ENCODE results near the gene SETBP1.

GRCh38 chr18:44737623-44738022 lies 56.9 kb downstream of the SETBP1 start:
- TF ChIP-seq EZH2 (IDR thresholded peaks at IDR 0.05; ENCODE audit: borderline replicate concordance, low read depth, low read length, poor library complexity, severe bottlenecking) (no peak), CTCF (conservative IDR thresholded peaks at IDR 0.05; ENCODE audit: low read depth, low read length) (no peak)
